BE2C (cell line): Measurements from ENCODE around the gene TK2.

ENCODE experiments used
- DNase-seq: peaks from one replicate; pipeline ENCODE4 v3.0.0-alpha.2; 2020
- H3K27me3 ChIP-seq: fragments of 250-450 bp; sonication (Bioruptor Pico); 2 replicates; pipeline ENCODE4 v1.5.1; 2020; ENCODE audit warnings: mild to moderate bottlenecking
- H3K36me3 ChIP-seq: fragments of 250-450 bp; sonication (Bioruptor Pico); 2 replicates; pipeline ENCODE4 v1.5.1; 2020; ENCODE audit warnings: mild to moderate bottlenecking
- H3K4me1 ChIP-seq: fragments of 250-450 bp; sonication (Bioruptor Pico); 2 replicates; pipeline ENCODE4 v1.5.1; 2020
- H3K4me3 ChIP-seq: 2 replicates; pipeline ENCODE4 v1.5.1; 2011; ENCODE audit warnings: low read depth, low read length
- H3K9me3 ChIP-seq: fragments of 250-450 bp; sonication (Bioruptor Pico); 2 replicates; pipeline ENCODE4 v1.5.1; 2020
- CTCF ChIP-seq: IDR thresholded peaks from 2 replicates; pipeline ENCODE4 v1.5.1; 2012; ENCODE audit warnings: mild to moderate bottlenecking, low read depth, low read length

The TK2 gene

GRCh38 chr16:66473051-66473571, 76.8 kb downstream of the TK2 start:
- Histone ChIP-seq H3K9me3 (no peaks in the 10 kb centered on the region), H3K36me3 (no peaks in the 10 kb centered on the region), H3K4me3 (no peak overlapping the region), H3K27me3 (no peaks in the 10 kb centered on the region), H3K4me1 (no peaks in the 10 kb centered on the region)
- no peak for DNase-seq
- no peak for TF ChIP-seq CTCF

GRCh38 chr16:66471716-66472393, 78.1 kb downstream of the TK2 start:
- TF ChIP-seq CTCF: no peak
- Histone ChIP-seq H3K27me3 (no peaks in the 10 kb centered on the region), H3K36me3 (no peaks in the 10 kb centered on the region), H3K4me1 (no peaks in the 10 kb centered on the region), H3K9me3 (no peaks in the 10 kb centered on the region), H3K4me3 (no peak overlapping the region)
- no peak for DNase-seq

- TF ChIP-seq CTCF: no peak
- Histone ChIP-seq H3K36me3 (no peaks in the 10 kb centered on the region), H3K4me3 (no peak overlapping the region), H3K4me1 (no peaks in the 10 kb centered on the region), H3K27me3 (no peaks in the 10 kb centered on the region), H3K9me3 (no peaks in the 10 kb centered on the region)
- DNase-seq: no peak
These were observed 78.7 kb downstream of the TK2 start for GRCh38 chr16:66471264-66471663.

GRCh38 chr16:66470556-66470955, 79.4 kb downstream of the TK2 start:
- H3K36me3 ChIP-seq: no peaks in the 10 kb centered on the region

GRCh38 chr16:66469947-66470546, 79.9 kb downstream of the TK2 start:
- Histone ChIP-seq H3K4me1 (no peaks in the 10 kb centered on the region), H3K9me3 (no peaks in the 10 kb centered on the region), H3K4me3 (no peak overlapping the region), H3K36me3 (no peaks in the 10 kb centered on the region), H3K27me3 (no peaks in the 10 kb centered on the region)
- DNase-seq: no peak
- no peak for TF ChIP-seq CTCF

More at GRCh38 chr16:66470556-66470955, 79.4 kb downstream of the TK2 start:
- no peaks in the 10 kb centered on the region for H3K27me3 ChIP-seq
- no peak overlapping the region for H3K4me3 ChIP-seq
- H3K9me3 ChIP-seq: no peaks in the 10 kb centered on the region
- no peak for DNase-seq
- H3K4me1 ChIP-seq: no peaks in the 10 kb centered on the region
- TF ChIP-seq CTCF: no peak

GRCh38 chr16:66469291-66469946, 80.5 kb downstream of the TK2 start:
- H3K4me1 ChIP-seq: no peaks in the 10 kb centered on the region
- DNase-seq: no peak
- no peaks in the 10 kb centered on the region for H3K27me3 ChIP-seq
- H3K9me3 ChIP-seq: no peaks in the 10 kb centered on the region
- TF ChIP-seq CTCF: no peak
- H3K36me3 ChIP-seq: no peaks in the 10 kb centered on the region
- H3K4me3 ChIP-seq: no peak overlapping the region
